Liver (tissue), 9 donors: ENCODE results near the gene EDN1. TPM values are rescaled to one million over a fixed set of nuclear protein-coding genes. Genes with fewer than 3 reads are reported as not detected.

ENCODE experiments used
- DNase-seq: peaks from one replicate; pipeline ENCODE4 v3.0.0-alpha.2; 2017; ENCODE audit warnings: low spot score
- H3K27ac ChIP-seq, 2 donors: one replicate each; pipeline ENCODE4 v1.7.0; 2013; ENCODE audit warnings: inconsistent platforms in 2 of 2, low read length in 2 of 2, control low read depth in 1 of 2, low read depth in 1 of 2, mild to moderate bottlenecking in 1 of 2
- H3K27me3 ChIP-seq, 4 donors: one replicate each; pipeline versions ENCODE4 v1.6.1 to v1.7.0; 2013; ENCODE audit warnings: low read length in 3 of 4, inconsistent platforms in 1 of 4, mild to moderate bottlenecking in 1 of 4, moderate library complexity in 1 of 4; ENCODE audit not compliant: control insufficient read depth in 4 of 4, insufficient read depth in 4 of 4
- H3K36me3 ChIP-seq, 4 donors: one replicate each; pipeline versions ENCODE4 v1.6.1 to v1.7.0; 2013; ENCODE audit warnings: low read length in 3 of 4, mild to moderate bottlenecking in 3 of 4, low read depth in 1 of 4, moderate library complexity in 1 of 4; ENCODE audit not compliant: control insufficient read depth in 4 of 4, insufficient read depth in 3 of 4
- H3K4me1 ChIP-seq, 4 donors: one replicate each; pipeline versions ENCODE4 v1.6.1 to v1.7.0; 2013; ENCODE audit warnings: low read length in 3 of 4, mild to moderate bottlenecking in 3 of 4, moderate library complexity in 1 of 4; ENCODE audit not compliant: control insufficient read depth in 4 of 4, insufficient read depth in 4 of 4
- H3K4me3 ChIP-seq, 3 donors: one replicate each; pipeline versions ENCODE4 v1.6.1 to v1.7.0; 2013; ENCODE audit warnings: low read length in 3 of 3, control low read depth in 1 of 3, low read depth in 1 of 3, mild to moderate bottlenecking in 1 of 3
- H3K9ac ChIP-seq, 2 donors: one replicate each; pipeline ENCODE4 v1.7.0; 2013; ENCODE audit warnings: low read length in 2 of 2, mild to moderate bottlenecking in 2 of 2, moderate library complexity in 2 of 2, control low read depth in 1 of 2, low read depth in 1 of 2
- H3K9me3 ChIP-seq, 4 donors: one replicate each; pipeline versions ENCODE4 v1.6.1 to v1.7.0; 2013; ENCODE audit warnings: low read length in 3 of 4; ENCODE audit not compliant: control insufficient read depth in 4 of 4
- FOXA1 ChIP-seq: IDR thresholded peaks from 2 replicates; pipeline ENCODE4 v1.6.1; 2016; ENCODE audit warnings: antibody characterized with exemption
- FOXA2 ChIP-seq: IDR thresholded peaks from 2 replicates; pipeline ENCODE4 v1.6.1; 2016; ENCODE audit warnings: antibody characterized with exemption
- GABPA ChIP-seq, 2 donors: IDR thresholded peaks in 1 of 2; conservative IDR thresholded peaks in 1 of 2; 2 replicates each; pipeline ENCODE4 v1.6.1; 2016; ENCODE audit warnings: antibody characterized with exemption in 2 of 2, mild to moderate bottlenecking in 1 of 2, moderate library complexity in 1 of 2
- JUND ChIP-seq, 2 donors: IDR thresholded peaks; 2 replicates each; pipeline ENCODE4 v1.6.1; 2016; ENCODE audit warnings: antibody characterized with exemption in 2 of 2
- NR2F2 ChIP-seq: IDR thresholded peaks from 2 replicates; pipeline ENCODE4 v1.6.1; 2016; ENCODE audit warnings: antibody characterized with exemption
- RXRA ChIP-seq, 2 donors: IDR thresholded peaks; 2 replicates each; pipeline ENCODE4 v1.6.1; 2017 to 2018; ENCODE audit warnings: antibody characterized with exemption in 2 of 2, mild to moderate bottlenecking in 1 of 2
- SP1 ChIP-seq: IDR thresholded peaks from 2 replicates; pipeline ENCODE4 v1.6.1; 2018; ENCODE audit warnings: antibody characterized with exemption, mild to moderate bottlenecking
- TAF1 ChIP-seq: conservative IDR thresholded peaks from 2 replicates; pipeline ENCODE4 v1.6.1; 2016; ENCODE audit warnings: antibody characterized with exemption, mild to moderate bottlenecking
- YY1 ChIP-seq: IDR thresholded peaks from 2 replicates; pipeline ENCODE4 v1.6.1; 2016; ENCODE audit warnings: antibody characterized with exemption, mild to moderate bottlenecking
- WGBS: extraction: QIAGEN DNeasy Blood & Tissue Kit; methylation state at CpG from one replicate; pipeline ENCODE4 v1.1.7; 2013; 5-methylcytosine and 5-hydroxymethylcytosine counted together
- polyA plus RNA-seq, 2 donors: library from polyadenylated mRNA; stranded (reverse) in 1 of 2; unstranded in 1 of 2; fragments of 200-250 nt in 1 of 2; fragments of >200 nt in 1 of 2; fragmentation: Nextera tagmentation in 1 of 2; extraction: Ambion mirVana in 1 of 2; gene quantifications; one replicate each; pipeline versions ENCODE4 v1.2.1 to v1.2.3, GENCODE V29; 2013 to 2015
- total RNA-seq, 2 donors: library from RNA; depleted of rRNA; stranded (reverse); fragments of >200 nt; gene quantifications; one replicate each; pipeline ENCODE4 v1.2.3, GENCODE V29; 2014
- TF ChIP-seq, protein P1 (sequence below): IDR thresholded peaks from 2 replicates; pipeline ENCODE4 v1.6.1; 2016; ENCODE audit warnings: antibody characterized with exemption
- TF ChIP-seq, protein P2 (sequence below): IDR thresholded peaks from 2 replicates; pipeline ENCODE4 v1.6.1; 2016; ENCODE audit warnings: antibody characterized with exemption
- TF ChIP-seq, protein P3 (sequence below): IDR thresholded peaks from 2 replicates; pipeline ENCODE4 v1.6.1; 2016; ENCODE audit warnings: antibody characterized with exemption, mild to moderate bottlenecking
- TF ChIP-seq, protein P4 (sequence below): fragments of 150-350 bp; IDR thresholded peaks from 2 replicates; pipeline ENCODE4 v1.5.1; 2017; ENCODE audit warnings: improper control_type of control experiment, low read depth, low read length; ENCODE audit not compliant: missing input control
- donor health status: healthy.
- donor health status: healthy.
- donor health status: healthy.
- donor health status: healthy.
- donor health status: healthy.

The EDN1 gene
- total and polyA plus RNA-seq, 4 donors, result 0.70 to 1.2 (median 1.0) TPM

DNA sequence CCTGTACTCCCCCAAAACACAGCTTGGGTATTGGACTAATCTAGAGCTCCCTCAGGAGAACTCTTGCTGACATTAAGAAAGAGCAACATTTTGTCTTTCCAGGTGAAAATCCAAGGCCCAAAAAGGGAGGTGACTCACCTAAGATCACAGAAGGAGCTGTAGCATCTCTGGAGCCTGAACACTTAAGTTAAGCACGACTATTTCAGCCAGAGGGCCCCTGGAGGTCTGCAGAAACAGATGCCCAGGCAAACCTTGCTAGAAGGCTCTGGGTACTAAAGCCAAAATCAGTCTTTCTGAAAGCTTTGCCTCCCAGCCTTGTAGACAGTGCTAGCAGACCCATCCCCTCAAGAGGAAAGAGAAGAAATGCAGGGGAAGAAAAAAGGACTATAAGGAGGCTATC, 8.8 kb downstream of the EDN1 start:
- H3K9me3 ChIP-seq, result no peaks in the 10 kb centered on the region
- DNase-seq, result no peak
- WGBS, result 79% methylated on average over 1 of the region's 1 CpG
- H3K36me3 ChIP-seq, result no peaks in the 10 kb centered on the region
- no peaks in the 10 kb centered on the region for H3K4me1 ChIP-seq
- TF ChIP-seq YY1 (no peak), RXRA (IDR thresholded peaks at IDR 0.05) (no peak), GABPA (IDR thresholded peaks at IDR 0.05 in 1 of 2, conservative IDR thresholded peaks at IDR 0.05 in 1 of 2) (no peak), SP1 (no peak), TAF1 (no peak), JUND (IDR thresholded peaks at IDR 0.05) (no peak), NR2F2 (no peak), FOXA1 (no peak)
- TF ChIP-seq, protein P1, sequence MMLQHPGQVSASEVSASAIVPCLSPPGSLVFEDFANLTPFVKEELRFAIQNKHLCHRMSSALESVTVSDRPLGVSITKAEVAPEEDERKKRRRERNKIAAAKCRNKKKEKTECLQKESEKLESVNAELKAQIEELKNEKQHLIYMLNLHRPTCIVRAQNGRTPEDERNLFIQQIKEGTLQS, result no peak
- TF ChIP-seq, protein P2, sequence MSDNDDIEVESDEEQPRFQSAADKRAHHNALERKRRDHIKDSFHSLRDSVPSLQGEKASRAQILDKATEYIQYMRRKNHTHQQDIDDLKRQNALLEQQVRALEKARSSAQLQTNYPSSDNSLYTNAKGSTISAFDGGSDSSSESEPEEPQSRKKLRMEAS, result no peak
- TF ChIP-seq, protein P3, sequence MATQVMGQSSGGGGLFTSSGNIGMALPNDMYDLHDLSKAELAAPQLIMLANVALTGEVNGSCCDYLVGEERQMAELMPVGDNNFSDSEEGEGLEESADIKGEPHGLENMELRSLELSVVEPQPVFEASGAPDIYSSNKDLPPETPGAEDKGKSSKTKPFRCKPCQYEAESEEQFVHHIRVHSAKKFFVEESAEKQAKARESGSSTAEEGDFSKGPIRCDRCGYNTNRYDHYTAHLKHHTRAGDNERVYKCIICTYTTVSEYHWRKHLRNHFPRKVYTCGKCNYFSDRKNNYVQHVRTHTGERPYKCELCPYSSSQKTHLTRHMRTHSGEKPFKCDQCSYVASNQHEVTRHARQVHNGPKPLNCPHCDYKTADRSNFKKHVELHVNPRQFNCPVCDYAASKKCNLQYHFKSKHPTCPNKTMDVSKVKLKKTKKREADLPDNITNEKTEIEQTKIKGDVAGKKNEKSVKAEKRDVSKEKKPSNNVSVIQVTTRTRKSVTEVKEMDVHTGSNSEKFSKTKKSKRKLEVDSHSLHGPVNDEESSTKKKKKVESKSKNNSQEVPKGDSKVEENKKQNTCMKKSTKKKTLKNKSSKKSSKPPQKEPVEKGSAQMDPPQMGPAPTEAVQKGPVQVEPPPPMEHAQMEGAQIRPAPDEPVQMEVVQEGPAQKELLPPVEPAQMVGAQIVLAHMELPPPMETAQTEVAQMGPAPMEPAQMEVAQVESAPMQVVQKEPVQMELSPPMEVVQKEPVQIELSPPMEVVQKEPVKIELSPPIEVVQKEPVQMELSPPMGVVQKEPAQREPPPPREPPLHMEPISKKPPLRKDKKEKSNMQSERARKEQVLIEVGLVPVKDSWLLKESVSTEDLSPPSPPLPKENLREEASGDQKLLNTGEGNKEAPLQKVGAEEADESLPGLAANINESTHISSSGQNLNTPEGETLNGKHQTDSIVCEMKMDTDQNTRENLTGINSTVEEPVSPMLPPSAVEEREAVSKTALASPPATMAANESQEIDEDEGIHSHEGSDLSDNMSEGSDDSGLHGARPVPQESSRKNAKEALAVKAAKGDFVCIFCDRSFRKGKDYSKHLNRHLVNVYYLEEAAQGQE, result no peak
- TF ChIP-seq, protein P4, sequence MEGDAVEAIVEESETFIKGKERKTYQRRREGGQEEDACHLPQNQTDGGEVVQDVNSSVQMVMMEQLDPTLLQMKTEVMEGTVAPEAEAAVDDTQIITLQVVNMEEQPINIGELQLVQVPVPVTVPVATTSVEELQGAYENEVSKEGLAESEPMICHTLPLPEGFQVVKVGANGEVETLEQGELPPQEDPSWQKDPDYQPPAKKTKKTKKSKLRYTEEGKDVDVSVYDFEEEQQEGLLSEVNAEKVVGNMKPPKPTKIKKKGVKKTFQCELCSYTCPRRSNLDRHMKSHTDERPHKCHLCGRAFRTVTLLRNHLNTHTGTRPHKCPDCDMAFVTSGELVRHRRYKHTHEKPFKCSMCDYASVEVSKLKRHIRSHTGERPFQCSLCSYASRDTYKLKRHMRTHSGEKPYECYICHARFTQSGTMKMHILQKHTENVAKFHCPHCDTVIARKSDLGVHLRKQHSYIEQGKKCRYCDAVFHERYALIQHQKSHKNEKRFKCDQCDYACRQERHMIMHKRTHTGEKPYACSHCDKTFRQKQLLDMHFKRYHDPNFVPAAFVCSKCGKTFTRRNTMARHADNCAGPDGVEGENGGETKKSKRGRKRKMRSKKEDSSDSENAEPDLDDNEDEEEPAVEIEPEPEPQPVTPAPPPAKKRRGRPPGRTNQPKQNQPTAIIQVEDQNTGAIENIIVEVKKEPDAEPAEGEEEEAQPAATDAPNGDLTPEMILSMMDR, result no peak
- no peak overlapping the region for H3K27ac ChIP-seq
- H3K27me3 ChIP-seq, result no peaks in the 10 kb centered on the region
- H3K9ac ChIP-seq, result no peak overlapping the region
- H3K4me3 ChIP-seq, result no peak overlapping the region

DNA sequence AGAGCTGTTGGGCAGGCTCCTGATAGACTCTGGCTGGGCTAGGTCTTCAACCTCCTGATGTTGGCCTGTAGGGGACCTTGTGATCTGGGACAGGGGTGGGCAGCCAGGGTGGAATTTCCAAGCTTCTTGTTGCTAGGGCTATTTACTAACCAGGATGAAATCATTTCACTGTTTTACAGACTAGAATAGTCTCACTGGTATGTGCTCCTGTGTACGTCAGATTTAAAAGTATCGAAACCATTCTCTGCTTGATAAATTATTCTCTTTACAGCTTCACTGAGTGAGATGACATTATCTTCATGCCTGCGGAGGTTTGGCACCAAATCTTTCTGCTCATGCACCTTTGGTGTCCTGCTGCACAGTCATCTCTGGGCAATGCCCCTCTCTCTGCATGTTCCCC, 10.9 kb downstream of the EDN1 start:
- Histone ChIP-seq H3K4me3 (no peak overlapping the region), H3K36me3 (no peaks in the 10 kb centered on the region), H3K9me3 (no peaks in the 10 kb centered on the region), H3K27ac (no peak overlapping the region), H3K9ac (no peak overlapping the region), H3K4me1 (no peaks in the 10 kb centered on the region), H3K27me3 (no peaks in the 10 kb centered on the region)
- DNase-seq, result no peak
- TF ChIP-seq GABPA (IDR thresholded peaks at IDR 0.05 in 1 of 2, conservative IDR thresholded peaks at IDR 0.05 in 1 of 2), result no peak
- TF ChIP-seq SP1, result no peak
- TF ChIP-seq TAF1, result no peak
- TF ChIP-seq, protein P2, result no peak
- TF ChIP-seq FOXA2, result no peak
- TF ChIP-seq, protein P3, result no peak
- WGBS, result 97% methylated on average over 3 of the region's 3 CpGs
